Nephron progenitor cell (in vitro differentiated cells): ENCODE results near the gene ATXN1L.

Experiments used
- DNase-seq: peaks from one replicate; pipeline ENCODE4 v3.0.0; 2021
- H3K27ac Mint-ChIP-seq: 2 replicates; pipeline ENCODE4 v1.8.0; 2021; ENCODE audit warnings: mild to moderate bottlenecking, moderate library complexity, mixed read lengths
- H3K27me3 Mint-ChIP-seq: 2 replicates; pipeline ENCODE4 v1.8.0; 2021; ENCODE audit warnings: mild to moderate bottlenecking, low read depth, mixed read lengths; ENCODE audit not compliant: poor library complexity
- H3K36me3 Mint-ChIP-seq: 2 replicates; pipeline ENCODE4 v1.8.0; 2021; ENCODE audit warnings: low read depth, mixed read lengths
- H3K4me1 Mint-ChIP-seq: 2 replicates; pipeline ENCODE4 v1.8.0; 2021; ENCODE audit warnings: mixed read lengths
- H3K4me3 Mint-ChIP-seq: 2 replicates; pipeline ENCODE4 v1.8.0; 2021; ENCODE audit warnings: mild to moderate bottlenecking, moderate library complexity, mixed read lengths
- H3K9me3 Mint-ChIP-seq: 2 replicates; pipeline ENCODE4 v1.8.0; 2021; ENCODE audit warnings: mild to moderate bottlenecking, moderate library complexity, mixed read lengths
- TF ChIP-seq, protein P1 (sequence below): fragments of 200-600 bp; sonication (generic); IDR thresholded peaks from 2 replicates; pipeline ENCODE4 v1.5.0; 2021; ENCODE audit warnings: antibody characterized with exemption

ATXN1L gene

DNA sequence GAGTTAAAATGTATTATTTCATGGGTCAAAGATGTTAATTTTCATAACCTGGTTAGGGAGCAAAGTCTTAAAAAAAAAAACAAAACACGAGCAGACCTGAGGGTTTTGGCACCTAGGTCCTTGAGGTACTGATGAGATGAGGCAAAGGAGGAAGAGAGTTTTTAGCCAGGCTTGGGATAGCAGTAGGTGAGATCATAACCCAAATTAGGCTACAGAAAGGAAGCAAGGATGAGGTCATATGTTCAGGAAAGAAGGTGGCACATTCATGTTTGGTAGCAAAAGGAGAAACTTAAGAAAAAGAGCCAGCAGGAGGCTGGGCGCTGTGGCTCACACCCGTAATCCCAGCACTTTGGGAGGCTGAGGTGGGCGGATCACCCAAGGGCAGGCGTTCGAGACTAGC, 2.8 kb downstream of the ATXN1L start:
- TF ChIP-seq, protein P1, sequence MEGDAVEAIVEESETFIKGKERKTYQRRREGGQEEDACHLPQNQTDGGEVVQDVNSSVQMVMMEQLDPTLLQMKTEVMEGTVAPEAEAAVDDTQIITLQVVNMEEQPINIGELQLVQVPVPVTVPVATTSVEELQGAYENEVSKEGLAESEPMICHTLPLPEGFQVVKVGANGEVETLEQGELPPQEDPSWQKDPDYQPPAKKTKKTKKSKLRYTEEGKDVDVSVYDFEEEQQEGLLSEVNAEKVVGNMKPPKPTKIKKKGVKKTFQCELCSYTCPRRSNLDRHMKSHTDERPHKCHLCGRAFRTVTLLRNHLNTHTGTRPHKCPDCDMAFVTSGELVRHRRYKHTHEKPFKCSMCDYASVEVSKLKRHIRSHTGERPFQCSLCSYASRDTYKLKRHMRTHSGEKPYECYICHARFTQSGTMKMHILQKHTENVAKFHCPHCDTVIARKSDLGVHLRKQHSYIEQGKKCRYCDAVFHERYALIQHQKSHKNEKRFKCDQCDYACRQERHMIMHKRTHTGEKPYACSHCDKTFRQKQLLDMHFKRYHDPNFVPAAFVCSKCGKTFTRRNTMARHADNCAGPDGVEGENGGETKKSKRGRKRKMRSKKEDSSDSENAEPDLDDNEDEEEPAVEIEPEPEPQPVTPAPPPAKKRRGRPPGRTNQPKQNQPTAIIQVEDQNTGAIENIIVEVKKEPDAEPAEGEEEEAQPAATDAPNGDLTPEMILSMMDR: no peak
- no peak overlapping the region for H3K4me3 Mint-ChIP-seq
- peaks cover 18% of the 10 kb centered on the region for H3K4me1 Mint-ChIP-seq
- peaks cover 34% of the 10 kb centered on the region for H3K36me3 Mint-ChIP-seq
- H3K27ac Mint-ChIP-seq: no peak overlapping the region
- peaks cover 7% of the 10 kb centered on the region for H3K27me3 Mint-ChIP-seq
- DNase-seq: no peak
- H3K9me3 Mint-ChIP-seq: no peaks in the 10 kb centered on the region

DNA sequence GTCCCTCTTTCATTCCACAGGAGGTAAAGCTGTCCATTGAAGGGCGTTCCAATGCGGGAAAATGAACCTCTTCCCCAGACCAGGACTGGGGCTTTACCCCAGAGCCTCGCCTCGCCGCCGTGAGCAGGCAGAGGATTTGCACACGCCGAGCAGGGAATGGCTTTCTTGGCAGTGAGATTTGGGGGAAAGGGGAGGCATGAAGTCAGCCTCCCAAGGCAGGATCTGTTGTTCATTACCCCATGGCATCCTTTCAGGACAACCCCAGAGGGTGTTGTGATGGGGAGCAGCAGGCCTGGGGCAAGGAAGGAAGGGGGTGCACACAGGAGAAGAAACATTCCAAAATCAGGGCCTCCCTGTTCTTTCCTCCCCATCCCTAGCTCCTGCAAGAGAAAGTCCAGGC, 6.0 kb downstream of the ATXN1L start:
- H3K4me3 Mint-ChIP-seq: no peak overlapping the region
- H3K27ac Mint-ChIP-seq: no peak overlapping the region
- peaks cover 46% of the 10 kb centered on the region for H3K36me3 Mint-ChIP-seq
- no peaks in the 10 kb centered on the region for H3K9me3 Mint-ChIP-seq
- no peaks in the 10 kb centered on the region for H3K27me3 Mint-ChIP-seq
- peaks cover 13% of the 10 kb centered on the region for H3K4me1 Mint-ChIP-seq
- no peak for DNase-seq
- TF ChIP-seq, protein P1: no peak

DNA sequence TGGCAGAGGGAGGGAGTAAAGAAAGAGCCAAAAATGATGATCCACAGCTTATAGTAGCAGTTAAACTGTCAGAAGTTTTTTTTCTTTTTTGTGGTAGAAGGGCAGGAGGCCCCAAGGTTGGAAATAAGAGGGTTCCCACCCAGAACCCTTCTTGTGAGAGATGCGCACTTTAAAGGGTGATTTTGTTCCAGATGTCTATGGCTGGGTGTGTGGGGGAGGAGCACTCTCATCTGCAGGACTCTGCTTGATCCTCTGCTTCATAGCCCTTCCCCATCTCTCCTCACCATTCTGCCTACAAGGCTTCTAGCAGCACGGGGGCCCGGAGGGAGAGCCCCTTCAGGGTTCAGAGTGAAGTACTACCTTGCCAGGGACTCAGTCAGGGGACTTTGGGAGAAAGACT, 6.4 kb downstream of the ATXN1L start:
- H3K27ac Mint-ChIP-seq: no peak overlapping the region
- no peaks in the 10 kb centered on the region for H3K9me3 Mint-ChIP-seq
- DNase-seq: no peak
- no peak overlapping the region for H3K4me3 Mint-ChIP-seq
- H3K36me3 Mint-ChIP-seq: peaks cover 46% of the 10 kb centered on the region
- H3K27me3 Mint-ChIP-seq: no peaks in the 10 kb centered on the region
- H3K4me1 Mint-ChIP-seq: peaks cover 9% of the 10 kb centered on the region
- TF ChIP-seq, protein P1: no peak

DNA sequence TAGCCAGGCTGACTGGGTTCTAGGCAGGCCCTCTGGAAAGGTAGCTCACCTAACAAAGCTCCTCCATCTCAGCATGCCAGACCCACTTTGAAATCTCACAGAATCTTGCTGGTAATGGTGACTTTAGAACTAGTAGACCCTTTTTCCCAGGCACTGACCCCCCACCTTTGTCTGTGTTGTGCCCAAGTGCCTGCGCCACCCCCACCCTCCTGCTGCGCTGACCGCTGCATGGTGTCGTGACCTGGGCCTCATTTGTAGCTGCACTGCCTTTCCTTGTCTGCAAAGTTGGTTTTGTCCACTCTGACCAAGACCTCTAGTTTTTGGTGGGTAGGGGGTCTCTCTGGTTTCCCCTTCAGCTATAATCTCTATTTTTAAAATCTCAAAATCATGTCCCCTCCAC, 6.8 kb downstream of the ATXN1L start:
- Mint-ChIP-seq H3K27me3 (no peaks in the 10 kb centered on the region), H3K9me3 (no peaks in the 10 kb centered on the region), H3K4me3 (no peak overlapping the region), H3K36me3 (peaks cover 49% of the 10 kb centered on the region), H3K27ac (peak overlapping the region; percentile 49), H3K4me1 (peaks cover 5% of the 10 kb centered on the region)
- no peak for DNase-seq
- TF ChIP-seq, protein P1: no peak

DNA sequence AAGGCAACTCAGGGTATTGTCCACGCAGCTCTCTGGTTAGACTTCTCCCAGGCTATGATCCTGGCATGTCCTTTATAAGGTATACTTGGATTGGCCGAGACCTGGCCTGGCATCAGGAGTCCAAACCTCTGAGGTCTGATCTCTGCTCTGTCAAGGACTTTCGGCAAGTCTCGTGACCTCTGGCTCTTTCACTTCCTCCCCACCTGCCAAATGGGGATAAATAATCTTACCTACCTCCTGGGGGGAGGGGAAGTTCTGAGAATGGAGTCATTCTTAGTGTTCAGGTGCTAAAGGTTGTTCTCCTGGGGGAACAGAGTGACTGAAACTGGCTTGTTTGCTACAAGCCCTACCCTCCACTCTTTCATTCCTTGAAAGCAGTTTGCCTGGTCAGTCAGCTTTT, 7.6 kb downstream of the ATXN1L start:
- TF ChIP-seq, protein P1: no peak
- Mint-ChIP-seq H3K9me3 (no peaks in the 10 kb centered on the region), H3K4me3 (no peak overlapping the region), H3K36me3 (peaks cover 51% of the 10 kb centered on the region), H3K4me1 (no peaks in the 10 kb centered on the region), H3K27me3 (no peaks in the 10 kb centered on the region), H3K27ac (no peak overlapping the region)
- DNase-seq: no peak

DNA sequence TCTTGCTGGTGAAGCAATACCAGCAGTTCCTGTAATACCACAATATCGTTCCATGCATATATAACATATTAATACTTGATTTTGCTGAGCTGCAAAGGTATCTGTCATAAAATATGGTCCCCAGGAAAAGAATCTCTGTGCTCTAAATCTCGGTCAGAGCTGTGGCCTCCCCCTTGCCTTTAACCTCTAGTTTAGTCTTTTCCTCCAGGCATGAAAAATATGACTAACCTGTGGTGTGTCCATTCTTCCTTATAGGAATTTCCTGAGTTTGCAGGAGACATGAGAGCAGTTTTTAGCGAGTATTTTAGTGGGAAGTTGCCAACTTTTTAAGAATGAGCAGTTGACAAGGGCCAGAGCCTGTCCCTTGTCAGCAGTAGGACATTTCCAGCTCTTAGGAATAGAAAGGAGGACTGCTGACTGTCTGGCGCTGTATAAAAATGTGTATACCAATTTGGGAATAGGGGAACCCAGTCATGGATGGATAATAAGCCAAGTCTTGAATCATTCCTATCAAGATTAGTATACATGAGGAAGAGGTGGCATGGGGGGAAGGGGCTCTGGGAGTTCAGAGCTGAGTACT, 8.7 kb downstream of the ATXN1L start:
- no peak overlapping the region for H3K27ac Mint-ChIP-seq
- H3K4me1 Mint-ChIP-seq: no peaks in the 10 kb centered on the region
- DNase-seq: no peak
- TF ChIP-seq, protein P1: no peak
- no peak overlapping the region for H3K4me3 Mint-ChIP-seq
- H3K36me3 Mint-ChIP-seq: peaks cover 54% of the 10 kb centered on the region
- H3K27me3 Mint-ChIP-seq: no peaks in the 10 kb centered on the region
- no peaks in the 10 kb centered on the region for H3K9me3 Mint-ChIP-seq
